Fibroblast of lung (primary cell): ENCODE data around the gene CEP72. TPM values are rescaled to one million over a fixed set of nuclear protein-coding genes. Genes with fewer than 3 reads are reported as not detected.

Experiments used
- DNase-seq, 2 donors: peaks; one replicate each; pipeline versions ENCODE4 v3.0.0 to v3.0.0-alpha.2; 2010; ENCODE audit warnings: low read depth in 2 of 2
- H2AFZ ChIP-seq: 2 replicates; pipeline ENCODE4 v1.5.1; 2012; ENCODE audit warnings: low read length, control low read depth, inconsistent platforms
- H3K27ac ChIP-seq: 2 replicates; pipeline ENCODE4 v1.5.1; 2011; ENCODE audit warnings: low read length, control low read depth; ENCODE audit not compliant: insufficient read depth
- H3K27me3 ChIP-seq: 2 replicates; pipeline ENCODE4 v1.5.1; 2011; ENCODE audit warnings: mild to moderate bottlenecking, low read length; ENCODE audit not compliant: control insufficient read depth, insufficient read depth
- H3K36me3 ChIP-seq: 2 replicates; pipeline ENCODE4 v1.5.1; 2011; ENCODE audit warnings: low read length; ENCODE audit not compliant: control insufficient read depth, insufficient read depth
- H3K4me1 ChIP-seq: 2 replicates; pipeline ENCODE4 v1.5.1; 2011; ENCODE audit warnings: low read length; ENCODE audit not compliant: control insufficient read depth, insufficient read depth; ENCODE audit errors: extremely low read depth
- H3K4me2 ChIP-seq: 2 replicates; pipeline ENCODE4 v1.5.1; 2011; ENCODE audit warnings: low read length, control low read depth; ENCODE audit not compliant: insufficient read depth; ENCODE audit errors: extremely low read depth
- H3K4me3 ChIP-seq, 4 experiments: fragments of 200-600 bp in 1 of 4; sonication (generic) in 1 of 4; replicated peaks in 1 of 4; 2 replicates each; pipeline ENCODE4 v1.5.1; 2011 to 2016; ENCODE audit warnings: low read length in 4 of 4, low read depth in 3 of 4, mild to moderate bottlenecking in 3 of 4, control low read depth in 2 of 4, inconsistent platforms in 1 of 4, mixed read lengths in 1 of 4; ENCODE audit not compliant: insufficient read depth in 1 of 4; ENCODE audit errors: control extremely low read depth in 1 of 4
- H3K79me2 ChIP-seq: 2 replicates; pipeline ENCODE4 v1.5.1; 2012; ENCODE audit warnings: mild to moderate bottlenecking, low read length, inconsistent platforms; ENCODE audit not compliant: control insufficient read depth, insufficient read depth
- H3K9ac ChIP-seq: 2 replicates; pipeline ENCODE4 v1.5.1; 2011; ENCODE audit warnings: mild to moderate bottlenecking, low read length, control low read depth; ENCODE audit not compliant: insufficient read depth
- H3K9me3 ChIP-seq: 2 replicates; pipeline ENCODE4 v1.5.1; 2012; ENCODE audit warnings: low read depth, low read length; ENCODE audit not compliant: control insufficient read depth, insufficient read depth
- H4K20me1 ChIP-seq: 2 replicates; pipeline ENCODE4 v1.5.1; 2011; ENCODE audit warnings: low read length; ENCODE audit not compliant: control insufficient read depth, insufficient read depth; ENCODE audit errors: extremely low read depth
- EZH2 ChIP-seq: IDR thresholded peaks from 2 replicates; pipeline ENCODE4 v1.5.1; 2012; ENCODE audit warnings: low read length, control low read depth, mild to moderate bottlenecking; ENCODE audit errors: missing control alignments
- polyA plus RNA-seq, 2 donors: library from polyadenylated mRNA; depleted of rRNA in 1 of 2; stranded (reverse) in 1 of 2; unstranded in 1 of 2; fragments of >200 nt; gene quantifications; 2 replicates each; pipeline ENCODE4 v1.2.1, GENCODE V29; 2011 to 2012; ENCODE audit warnings: missing spikeins in 1 of 2
- total RNA-seq: library from RNA; depleted of rRNA; stranded (reverse); fragments of >200 nt; gene quantifications from 2 replicates; pipeline ENCODE4 v1.2.1, GENCODE V29; 2014
- TF ChIP-seq, protein P1 (sequence below), 2 donors: IDR thresholded peaks in 1 of 2; conservative IDR thresholded peaks in 1 of 2; 1 replicate in 1 of 2; 2 replicates in 1 of 2; pipeline ENCODE4 v1.5.1; 2011 to 2012; ENCODE audit warnings: low read length in 2 of 2, control low read depth in 1 of 2, inconsistent platforms in 1 of 2, low read depth in 1 of 2, mild to moderate bottlenecking in 1 of 2

Gene CEP72
- total and polyA plus RNA-seq, 2 donors (not counting 1 experiment from before 2014, with no cell fraction given), result 0.92 to 2.5 TPM

DNA sequence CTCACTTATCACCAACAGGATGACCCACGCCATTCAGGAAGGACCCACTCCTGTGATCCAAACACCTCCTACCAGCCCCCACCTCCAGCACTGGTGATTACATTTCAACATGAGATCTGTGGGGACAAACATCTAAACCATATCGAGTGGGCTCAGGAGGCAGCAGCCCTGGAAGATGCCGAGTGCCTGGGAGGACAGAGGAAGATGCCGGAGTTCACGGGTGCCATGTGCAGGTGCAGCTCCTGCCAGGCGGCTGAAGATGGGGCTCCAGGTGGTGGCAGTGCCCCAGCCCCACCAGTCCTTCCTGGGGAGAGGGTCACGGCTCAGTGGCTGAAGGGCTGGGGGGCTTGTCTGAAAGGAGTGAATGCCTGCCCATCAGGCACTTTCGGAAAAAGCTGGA is 6.1 kb upstream of the CEP72 start:
- Histone ChIP-seq H3K27me3 (peaks cover 11% of the 10 kb centered on the region), H4K20me1 (no peaks in the 10 kb centered on the region), H3K36me3 (no peaks in the 10 kb centered on the region), H3K4me3 (no peak overlapping the region), H3K27ac (no peak overlapping the region), H3K4me1 (no peaks in the 10 kb centered on the region), H3K4me2 (no peak overlapping the region), H3K79me2 (no peaks in the 10 kb centered on the region), H3K9me3 (no peaks in the 10 kb centered on the region), H3K9ac (no peak overlapping the region), H2AFZ (no peak overlapping the region)
- no peak for DNase-seq
- TF ChIP-seq, protein P1, sequence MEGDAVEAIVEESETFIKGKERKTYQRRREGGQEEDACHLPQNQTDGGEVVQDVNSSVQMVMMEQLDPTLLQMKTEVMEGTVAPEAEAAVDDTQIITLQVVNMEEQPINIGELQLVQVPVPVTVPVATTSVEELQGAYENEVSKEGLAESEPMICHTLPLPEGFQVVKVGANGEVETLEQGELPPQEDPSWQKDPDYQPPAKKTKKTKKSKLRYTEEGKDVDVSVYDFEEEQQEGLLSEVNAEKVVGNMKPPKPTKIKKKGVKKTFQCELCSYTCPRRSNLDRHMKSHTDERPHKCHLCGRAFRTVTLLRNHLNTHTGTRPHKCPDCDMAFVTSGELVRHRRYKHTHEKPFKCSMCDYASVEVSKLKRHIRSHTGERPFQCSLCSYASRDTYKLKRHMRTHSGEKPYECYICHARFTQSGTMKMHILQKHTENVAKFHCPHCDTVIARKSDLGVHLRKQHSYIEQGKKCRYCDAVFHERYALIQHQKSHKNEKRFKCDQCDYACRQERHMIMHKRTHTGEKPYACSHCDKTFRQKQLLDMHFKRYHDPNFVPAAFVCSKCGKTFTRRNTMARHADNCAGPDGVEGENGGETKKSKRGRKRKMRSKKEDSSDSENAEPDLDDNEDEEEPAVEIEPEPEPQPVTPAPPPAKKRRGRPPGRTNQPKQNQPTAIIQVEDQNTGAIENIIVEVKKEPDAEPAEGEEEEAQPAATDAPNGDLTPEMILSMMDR (conservative IDR thresholded peaks at IDR 0.05 in 1 of 2, IDR thresholded peaks at IDR 0.05 in 1 of 2; ENCODE audit: low read depth in 1 of 2, low read length in 2 of 2), result no peak
- TF ChIP-seq EZH2, result no peak

DNA sequence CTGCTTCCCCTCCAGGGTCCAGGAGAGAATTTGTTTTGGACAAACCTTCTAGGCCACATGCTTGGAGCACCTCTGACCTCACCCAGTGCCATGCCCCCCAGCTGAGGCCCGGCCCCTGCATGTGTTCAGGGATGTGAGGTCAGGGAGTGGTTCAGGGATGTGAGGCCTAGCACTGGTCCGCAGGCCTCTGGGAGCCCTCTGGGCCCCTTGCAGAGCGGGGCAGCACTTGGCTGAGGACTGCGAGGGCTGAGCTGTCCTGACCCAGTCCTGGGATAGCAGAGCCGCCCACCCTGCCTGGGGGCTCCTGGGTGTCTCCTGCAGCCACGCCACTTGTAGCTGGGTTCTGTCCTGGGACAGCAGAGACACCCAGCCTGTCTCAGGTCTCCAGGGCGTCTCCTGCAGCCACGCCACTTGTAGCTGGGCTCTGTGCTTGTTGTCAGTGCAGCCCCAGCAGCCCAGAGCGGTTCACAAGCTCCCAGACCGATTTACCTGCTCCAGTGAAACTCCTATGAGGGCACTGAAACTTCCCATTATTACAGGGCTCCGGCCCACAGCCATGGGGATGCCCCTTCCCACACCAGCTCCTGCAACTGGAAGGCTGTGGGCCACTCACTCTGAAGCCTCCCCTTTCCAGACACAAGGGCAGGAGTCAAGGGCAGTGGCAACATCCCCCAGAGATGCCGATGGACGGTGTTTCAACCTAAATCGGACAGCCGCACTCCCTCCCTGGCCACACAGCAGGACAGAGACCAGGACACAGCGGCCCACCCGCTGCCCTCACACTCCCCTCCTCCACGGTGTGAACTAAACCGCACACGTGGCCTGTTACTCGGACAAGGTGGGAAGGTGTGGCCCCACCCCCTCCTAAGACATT is 5.4 kb upstream of the CEP72 start:
- no peak overlapping the region for H2AFZ ChIP-seq
- TF ChIP-seq, protein P1 (conservative IDR thresholded peaks at IDR 0.05 in 1 of 2, IDR thresholded peaks at IDR 0.05 in 1 of 2; ENCODE audit: low read depth in 1 of 2, low read length in 2 of 2), result no peak
- TF ChIP-seq EZH2, result no peak

DNA sequence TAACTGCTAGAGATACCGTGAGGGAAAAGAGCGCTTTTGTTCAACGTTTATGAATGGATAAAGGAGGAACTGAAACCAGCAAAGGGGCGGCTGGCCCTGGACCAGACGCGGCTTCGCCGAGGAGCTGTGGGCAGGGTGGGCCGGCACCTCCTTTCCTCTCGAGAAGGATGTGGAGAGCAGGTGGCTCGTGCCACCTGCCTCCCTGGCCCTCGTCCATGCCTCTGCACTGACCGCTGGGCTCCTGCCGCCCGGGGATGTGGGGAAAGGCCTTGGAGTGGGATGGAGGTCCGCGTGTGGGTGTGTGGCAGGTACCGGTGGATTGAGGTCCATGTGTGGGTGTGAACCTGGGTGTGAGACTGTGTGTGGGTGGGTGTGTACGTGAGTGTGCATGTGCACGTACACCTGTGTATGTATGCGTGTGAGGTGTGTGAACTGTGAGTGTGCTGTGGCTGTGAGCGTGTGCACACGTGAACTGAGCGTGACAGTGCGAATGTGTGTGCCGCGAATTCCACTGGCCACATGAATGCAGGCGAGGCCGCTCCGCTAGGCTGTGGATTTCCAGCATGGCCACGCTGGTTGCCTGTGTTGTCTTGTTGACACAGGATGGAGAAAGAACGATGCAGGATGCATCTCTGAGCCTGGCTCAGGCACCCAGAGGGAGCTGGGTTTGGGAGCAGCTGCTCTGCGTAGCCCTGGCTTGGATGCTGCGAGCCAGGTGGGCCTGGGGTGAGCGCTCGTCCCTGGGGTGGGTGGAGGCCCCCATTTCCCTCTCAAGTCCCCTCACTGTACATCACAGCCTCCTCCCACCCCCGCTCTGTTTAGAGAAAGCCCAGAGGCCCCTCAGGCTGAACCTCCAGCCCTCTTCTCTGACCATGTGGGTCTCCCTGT is 4.4 kb upstream of the CEP72 start:
- H3K9me3 ChIP-seq, result no peaks in the 10 kb centered on the region
- TF ChIP-seq, protein P1 (conservative IDR thresholded peaks at IDR 0.05 in 1 of 2, IDR thresholded peaks at IDR 0.05 in 1 of 2; ENCODE audit: low read depth in 1 of 2, low read length in 2 of 2), result no peak
- TF ChIP-seq EZH2, result no peak
- no peak for DNase-seq
- no peak overlapping the region for H3K4me3 ChIP-seq
- no peak overlapping the region for H3K27ac ChIP-seq
- peaks cover 4% of the 10 kb centered on the region for H3K79me2 ChIP-seq
- no peak overlapping the region for H3K9ac ChIP-seq
- H3K36me3 ChIP-seq, result no peaks in the 10 kb centered on the region
- H3K4me2 ChIP-seq, result no peak overlapping the region
- H3K4me1 ChIP-seq, result no peaks in the 10 kb centered on the region
- no peaks in the 10 kb centered on the region for H4K20me1 ChIP-seq
- no peak overlapping the region for H2AFZ ChIP-seq
- peaks cover 7% of the 10 kb centered on the region for H3K27me3 ChIP-seq

More for the DNA sequence above, 5.4 kb upstream of the CEP72 start:
- Histone ChIP-seq H3K79me2 (no peaks in the 10 kb centered on the region), H3K4me1 (no peaks in the 10 kb centered on the region), H3K9ac (no peak overlapping the region), H4K20me1 (no peaks in the 10 kb centered on the region), H3K4me3 (no peak overlapping the region), H3K27ac (no peak overlapping the region), H3K9me3 (no peaks in the 10 kb centered on the region), H3K4me2 (no peak overlapping the region), H3K27me3 (peaks cover 11% of the 10 kb centered on the region), H3K36me3 (no peaks in the 10 kb centered on the region)
- no peak for DNase-seq
